NCI-H446 treated with DMSO at 0.1 percent for 48 hours (cell line): ENCODE results near the gene MED13L.
"Not testable (repeated sequence)": the region's sequence is repeated elsewhere in the genome, so short reads cannot be mapped to it uniquely, and the experiment has no call there.

Experiments
- DNase-seq: peaks from one replicate; lab custom pipeline; 2025; lab: John Stamatoyannopoulos, UW

Gene MED13L

DNA sequence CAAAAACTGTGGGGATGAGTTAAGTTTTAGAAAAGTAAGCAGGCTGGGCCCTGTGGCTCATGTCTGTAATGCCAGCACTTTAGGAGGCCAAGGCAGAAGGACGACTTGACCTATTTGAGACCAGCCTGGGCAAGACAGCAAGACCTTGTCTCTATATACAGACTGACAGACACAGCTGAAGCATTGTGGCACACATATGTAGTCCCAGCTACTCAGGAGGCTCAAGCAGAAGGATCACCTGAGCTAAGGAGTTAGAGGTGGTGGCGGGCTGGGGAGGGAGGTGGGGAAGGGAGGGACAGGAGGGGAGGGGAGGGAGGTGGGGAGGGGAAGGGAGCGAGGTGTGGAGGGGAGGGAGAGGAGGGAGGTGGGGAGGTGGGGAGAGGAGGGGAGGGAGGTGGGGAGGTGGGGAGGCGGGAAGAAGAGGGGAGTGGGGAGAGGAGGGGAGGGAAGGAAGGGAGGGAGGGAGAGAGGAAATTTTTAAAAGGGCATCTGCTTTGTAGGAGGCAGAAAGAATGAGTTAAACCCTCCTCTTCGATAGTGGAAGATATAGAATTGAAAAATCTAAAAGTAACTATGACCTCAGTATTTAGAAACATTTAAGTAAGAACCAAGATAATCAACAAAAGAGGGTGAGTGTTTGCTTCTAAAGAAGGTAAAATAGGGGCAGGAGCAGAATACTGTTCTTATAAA, 30.9 kb downstream of the MED13L start:
- no peak for DNase-seq

DNA sequence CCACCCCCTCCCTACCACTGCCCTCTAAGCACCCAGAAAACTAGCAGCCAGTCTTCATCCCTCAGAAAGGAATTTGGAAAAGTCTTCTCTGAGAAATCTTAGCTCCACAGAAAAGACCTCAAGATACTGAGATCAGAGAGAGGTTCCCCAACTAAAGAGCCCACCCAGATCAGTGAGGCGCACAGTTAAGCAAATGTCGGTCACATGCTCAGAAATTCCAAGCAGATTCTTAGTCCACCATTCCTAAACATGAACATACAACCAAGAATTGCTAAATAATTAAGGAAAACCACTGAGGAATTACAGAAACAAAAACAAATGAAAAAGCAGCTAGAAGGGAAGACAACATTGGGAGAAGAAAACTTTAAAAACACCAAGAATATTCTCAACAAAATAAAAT, 32.3 kb downstream of the MED13L start:
- no peak for DNase-seq

- DNase-seq: no peak
Observed at GRCh38 chr12:116244474-116245090, 32.9 kb downstream of the MED13L start.

DNA sequence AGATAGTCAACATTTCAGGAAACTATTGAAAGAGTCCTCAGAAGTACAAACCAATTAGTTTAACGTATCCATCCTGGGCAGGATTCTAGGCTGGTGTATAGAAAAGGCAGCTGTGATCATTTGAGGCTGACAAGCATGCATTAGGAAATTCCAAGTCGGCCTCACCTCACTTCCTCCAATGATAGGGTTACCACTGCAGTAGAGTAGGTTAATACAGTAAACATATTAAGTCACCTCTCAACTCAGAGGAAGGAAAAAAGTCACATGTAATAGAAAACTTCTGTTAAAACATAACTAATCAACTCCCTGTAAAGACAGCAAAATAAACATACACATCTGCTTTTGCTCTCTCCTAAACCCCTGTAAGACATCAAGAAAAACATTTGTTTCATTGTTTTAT, 33.5 kb downstream of the MED13L start:
- DNase-seq: no peak

- DNase-seq: no peak
Observed at GRCh38 chr12:116242740-116243139, 34.8 kb downstream of the MED13L start.

- DNase-seq: no peak
Observed at GRCh38 chr12:116241157-116241759, 36.2 kb downstream of the MED13L start.

DNA sequence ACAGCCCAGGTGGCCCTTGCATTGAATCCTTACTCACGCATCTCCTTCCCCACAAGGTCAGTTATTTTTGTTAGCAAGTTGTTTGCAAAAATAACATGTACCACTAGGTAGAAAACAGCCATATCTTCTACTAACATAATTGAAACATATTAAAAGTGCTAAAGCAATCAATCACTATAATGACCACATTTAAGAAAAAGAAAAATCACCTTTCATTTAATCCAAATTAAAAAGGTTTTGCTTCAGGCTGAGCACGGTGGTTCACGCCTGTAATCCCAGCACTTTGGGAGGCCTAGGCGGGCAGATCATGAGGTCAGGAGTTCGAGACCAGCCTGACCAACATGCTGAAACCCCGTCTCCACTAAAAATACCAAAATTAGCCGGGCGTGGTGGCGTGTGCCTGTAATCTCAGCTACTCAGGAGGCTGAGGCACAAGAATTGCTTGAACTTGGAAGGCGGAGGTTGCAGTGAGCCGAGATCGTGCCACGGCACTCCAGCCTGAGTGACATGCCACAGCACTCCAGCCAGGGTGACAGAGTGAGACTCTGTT, 38.8 kb downstream of the MED13L start:
- DNase-seq: not testable (repeated sequence)

DNA sequence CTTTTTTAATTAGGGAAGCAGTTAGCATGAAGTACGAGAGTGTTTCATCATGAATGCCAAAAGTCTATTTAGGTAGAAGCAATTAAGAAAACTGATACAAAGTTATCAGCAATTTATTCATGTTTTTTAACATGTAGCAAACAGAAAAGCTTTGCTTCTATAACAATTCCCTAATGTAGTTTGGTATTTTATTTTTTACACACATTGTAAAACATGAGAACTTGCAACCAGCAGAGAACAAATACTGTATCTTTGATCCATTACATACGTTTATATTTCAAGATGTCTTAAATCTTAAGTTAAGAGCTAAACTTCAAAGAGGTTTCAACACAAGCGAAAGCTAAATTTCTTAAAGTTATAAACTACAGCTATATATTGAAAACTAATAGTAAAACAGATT, 39.3 kb downstream of the MED13L start:
- no peak for DNase-seq

DNA sequence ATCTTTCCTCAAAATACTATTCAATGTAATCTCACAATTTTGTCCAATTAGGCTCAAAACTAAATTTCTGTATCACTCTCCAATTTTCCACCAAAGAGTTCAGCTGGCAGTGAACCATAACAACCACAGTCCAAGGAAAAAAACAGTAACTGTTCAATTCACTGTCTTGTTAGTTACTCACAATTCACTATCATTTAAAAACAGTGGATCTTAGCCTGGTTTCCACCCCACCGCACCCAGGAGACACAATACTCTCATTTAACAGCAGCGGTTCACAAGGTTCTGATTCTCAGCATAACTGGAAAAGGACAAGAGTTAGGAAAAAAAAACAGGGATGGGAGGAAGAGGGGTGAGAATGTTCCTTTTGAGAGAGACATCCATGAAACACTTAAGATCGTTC, 40.5 kb downstream of the MED13L start:
- DNase-seq: no peak

DNA sequence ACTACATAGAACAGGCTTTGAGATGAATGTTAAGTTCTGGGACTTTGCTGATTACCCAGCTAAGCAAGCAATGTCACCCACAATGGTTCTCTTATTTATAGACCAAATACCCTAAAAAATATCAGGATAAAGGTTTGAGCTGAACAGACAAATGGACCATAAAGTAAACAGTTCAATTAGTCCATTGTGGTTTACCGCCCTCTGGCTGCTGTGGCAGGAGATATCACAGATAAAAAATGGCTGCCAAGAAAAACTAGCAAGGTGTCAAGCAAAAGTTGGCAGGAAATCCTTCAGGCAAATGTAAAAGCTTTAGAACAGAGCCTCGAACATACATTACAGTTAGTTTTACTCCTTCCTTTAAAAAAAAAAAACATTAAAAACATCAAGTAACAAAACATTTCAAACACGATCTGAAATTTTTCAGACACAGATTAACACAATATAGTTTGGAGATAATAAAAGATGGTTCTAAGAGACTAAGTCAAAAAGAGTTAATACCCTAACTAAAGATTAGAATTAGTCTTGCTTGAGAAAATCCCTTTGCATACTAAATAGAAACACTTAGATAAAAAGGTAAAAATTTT, 41.3 kb downstream of the MED13L start:
- DNase-seq: peak; percentile 62

DNA sequence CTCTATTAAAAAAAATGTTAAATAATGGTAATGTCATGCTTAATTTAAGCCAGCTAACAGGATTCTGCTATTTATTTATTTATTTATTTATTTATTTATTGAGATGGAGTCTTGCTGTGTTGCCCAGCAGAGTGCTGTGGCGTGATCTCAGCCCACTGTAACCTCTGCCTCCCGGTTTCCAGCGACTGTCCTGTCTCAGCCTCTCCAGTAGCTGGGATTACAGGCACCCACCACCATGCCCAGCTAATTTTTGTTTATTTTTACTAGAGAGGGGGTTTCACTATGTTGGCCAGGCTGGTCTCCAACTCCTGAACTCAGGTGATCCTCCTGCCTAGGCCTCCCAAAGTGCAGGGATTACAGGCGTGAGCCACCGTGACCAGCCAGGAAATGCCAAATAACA, 43.3 kb downstream of the MED13L start:
- not testable (repeated sequence) for DNase-seq

DNA sequence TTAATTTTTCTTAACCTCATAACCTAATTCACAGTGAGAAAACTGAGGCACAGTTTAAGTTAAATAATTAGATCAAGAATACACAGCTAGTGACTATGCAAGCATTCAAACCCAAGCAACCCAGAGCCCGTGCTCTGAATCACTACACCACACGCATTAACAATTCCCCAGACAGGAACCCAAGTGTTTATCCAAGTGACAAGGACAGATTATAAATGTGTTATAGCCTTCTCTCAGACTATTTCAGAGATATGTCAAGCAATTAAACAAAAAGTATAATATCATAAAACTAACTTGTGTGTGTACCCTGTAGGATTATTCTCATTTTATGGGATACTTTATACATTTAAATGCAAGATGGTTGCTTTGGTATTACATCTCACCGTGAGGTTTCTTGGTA, 43.8 kb downstream of the MED13L start:
- no peak for DNase-seq

GRCh38 chr12:116227811-116228210, 49.7 kb downstream of the MED13L start:
- no peak for DNase-seq

GRCh38 chr12:116226026-116226425, 51.5 kb downstream of the MED13L start:
- DNase-seq: no peak

DNA sequence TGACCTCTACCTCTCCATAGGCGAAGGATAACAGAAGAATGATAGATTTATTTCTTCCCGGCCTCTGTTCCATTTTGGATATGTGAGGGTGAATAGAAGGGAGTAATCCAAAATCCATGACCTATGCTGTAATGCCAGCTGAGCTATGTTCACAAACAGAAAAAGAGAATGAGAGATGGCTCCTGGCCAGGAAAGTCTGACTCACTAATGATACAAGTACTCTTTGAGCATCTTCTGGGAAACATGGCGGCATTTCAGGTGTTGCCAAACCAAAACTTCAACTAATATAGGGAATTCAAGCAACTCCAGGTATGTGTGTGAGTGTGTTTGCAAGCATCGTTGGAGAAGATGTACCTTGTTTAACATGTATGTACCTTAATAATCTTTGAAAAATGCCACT, 55.1 kb downstream of the MED13L start:
- peak; percentile 60 for DNase-seq

DNA sequence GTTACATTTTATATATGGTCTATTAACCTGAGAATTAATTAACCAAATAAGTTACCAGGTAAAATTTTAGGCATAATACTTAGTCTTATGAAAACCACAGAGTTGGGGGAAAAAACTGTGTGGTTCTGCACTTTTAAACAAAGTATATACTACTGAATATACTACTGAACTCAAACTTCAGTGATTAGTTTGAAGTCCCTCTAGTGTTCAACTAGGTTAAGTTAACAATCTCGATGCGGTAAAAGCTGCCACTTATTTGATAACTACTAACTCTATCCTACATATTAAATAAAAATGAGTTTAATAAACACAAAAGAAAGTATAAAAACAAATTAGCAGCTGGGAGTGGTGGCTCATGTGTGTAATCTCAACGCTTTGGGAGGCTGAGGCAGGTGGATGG, 56.7 kb downstream of the MED13L start:
- no peak for DNase-seq

GRCh38 chr12:116217045-116217735, 60.3 kb downstream of the MED13L start:
- no peak for DNase-seq

GRCh38 chr12:116216022-116216756, 61.3 kb downstream of the MED13L start:
- no peak for DNase-seq

DNA sequence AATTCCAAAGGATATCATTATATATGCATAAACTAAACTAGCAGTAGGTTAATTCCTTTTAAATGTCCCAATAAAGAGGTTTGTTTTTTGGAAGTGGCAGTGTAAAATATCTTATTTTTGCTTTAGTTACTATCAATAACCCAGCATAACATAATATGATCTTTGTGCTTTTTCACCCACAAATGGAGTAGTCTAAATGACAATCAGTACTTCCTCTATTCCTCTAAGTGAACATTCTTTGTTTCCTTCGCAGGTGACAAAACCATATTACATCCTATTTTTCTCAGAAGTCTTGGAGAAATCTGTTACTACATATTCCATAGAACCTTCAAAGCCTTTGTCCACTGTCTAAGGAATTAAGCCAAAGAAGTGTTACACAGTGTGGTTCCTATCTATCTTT, 62.5 kb downstream of the MED13L start:
- DNase-seq: no peak

DNA sequence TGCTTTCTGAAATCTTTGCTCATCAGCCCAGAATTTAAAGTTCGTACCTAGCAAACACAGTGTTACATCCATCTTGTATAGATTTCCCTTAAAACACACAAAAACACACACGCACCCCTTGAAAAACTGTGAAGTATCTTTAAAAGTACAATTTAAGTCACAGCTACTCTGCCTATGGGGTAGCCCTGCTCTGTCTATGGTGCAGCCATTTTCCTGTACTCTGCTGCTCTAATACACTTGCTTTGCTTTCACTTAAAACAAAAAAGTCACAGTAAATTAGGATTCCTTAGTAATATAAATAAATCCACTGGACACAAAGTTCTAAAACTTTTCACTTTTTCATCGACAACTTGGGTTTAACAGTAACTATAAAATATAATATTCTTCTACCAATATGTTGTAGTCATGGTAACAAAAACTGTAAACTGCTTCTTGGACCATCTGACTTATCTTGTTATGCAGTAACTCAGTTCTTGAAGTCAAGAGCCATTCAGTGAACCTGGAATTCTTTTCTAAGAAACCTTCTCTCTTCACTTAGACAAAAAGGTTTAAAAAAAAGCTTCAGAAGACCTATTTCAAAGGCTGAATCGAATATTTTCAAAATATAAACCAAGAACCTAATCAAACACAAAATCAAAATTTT, 63.5 kb downstream of the MED13L start:
- DNase-seq: no peak

DNA sequence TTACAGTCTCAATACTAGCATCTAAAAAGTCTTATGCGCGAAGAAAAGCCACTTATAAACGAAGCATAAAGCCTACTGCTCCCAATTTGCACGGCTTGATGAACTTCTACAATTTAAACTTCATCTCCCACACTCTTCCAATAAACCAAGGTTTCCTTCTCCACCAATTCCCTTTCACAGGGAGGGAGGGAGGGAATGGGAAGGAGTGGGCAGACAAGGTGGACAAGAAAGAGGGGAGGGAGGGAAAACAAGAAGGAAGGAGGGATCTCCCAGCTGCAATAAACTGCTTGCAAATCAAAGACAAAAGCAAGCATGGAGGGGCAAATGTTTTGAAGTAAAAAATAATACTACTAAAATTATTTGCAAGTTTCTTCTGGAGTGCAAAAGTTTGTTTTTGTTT, 64.5 kb downstream of the MED13L start:
- no peak for DNase-seq
